GF-D8 (cell line): ENCODE data around the gene RPL36.
"Not testable (repeated sequence)": the region's sequence is repeated elsewhere in the genome, so short reads cannot be mapped to it uniquely, and the experiment has no call there.

ENCODE experiments used
- DNase-seq: peaks from one replicate; lab custom pipeline; 2025; lab: John Stamatoyannopoulos, UW

RPL36 gene

DNA sequence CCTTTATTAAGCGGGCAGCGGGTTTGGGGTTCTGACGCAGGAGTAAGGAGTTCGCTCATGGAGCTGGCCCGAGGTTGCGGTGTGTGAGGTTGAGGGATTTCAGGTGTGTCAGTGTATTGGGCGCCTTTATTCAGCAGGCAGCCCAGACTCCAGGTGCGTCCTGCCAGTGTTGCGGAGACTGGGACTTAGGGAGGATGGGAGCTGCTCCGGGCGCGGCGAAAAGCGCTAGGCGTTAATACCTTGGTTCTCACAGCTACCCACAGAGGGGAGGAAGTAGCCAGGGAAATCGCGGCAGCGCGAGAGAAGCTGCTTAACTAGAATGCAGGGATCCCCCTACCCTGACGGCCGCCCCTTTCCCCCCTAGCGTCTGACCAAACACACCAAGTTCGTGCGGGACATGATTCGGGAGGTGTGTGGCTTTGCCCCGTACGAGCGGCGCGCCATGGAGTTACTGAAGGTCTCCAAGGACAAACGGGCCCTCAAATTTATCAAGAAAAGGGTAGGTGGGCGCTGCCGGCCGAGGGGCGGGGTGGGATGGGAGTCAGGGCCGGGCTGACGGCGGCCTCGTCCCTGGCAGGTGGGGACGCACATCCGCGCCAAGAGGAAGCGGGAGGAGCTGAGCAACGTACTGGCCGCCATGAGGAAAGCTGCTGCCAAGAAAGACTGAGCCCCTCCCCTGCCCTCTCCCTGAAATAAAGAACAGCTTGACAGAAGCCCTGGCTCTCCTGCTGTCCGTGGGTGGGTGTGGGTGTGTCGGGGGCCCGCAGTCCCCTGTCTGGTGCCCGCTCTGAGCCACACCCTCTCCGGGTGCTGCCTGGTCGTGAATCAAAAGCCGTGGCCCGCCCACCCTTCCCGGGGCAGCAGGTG, 1.1 kb downstream of the RPL36 start:
- DNase-seq, result no peak

DNA sequence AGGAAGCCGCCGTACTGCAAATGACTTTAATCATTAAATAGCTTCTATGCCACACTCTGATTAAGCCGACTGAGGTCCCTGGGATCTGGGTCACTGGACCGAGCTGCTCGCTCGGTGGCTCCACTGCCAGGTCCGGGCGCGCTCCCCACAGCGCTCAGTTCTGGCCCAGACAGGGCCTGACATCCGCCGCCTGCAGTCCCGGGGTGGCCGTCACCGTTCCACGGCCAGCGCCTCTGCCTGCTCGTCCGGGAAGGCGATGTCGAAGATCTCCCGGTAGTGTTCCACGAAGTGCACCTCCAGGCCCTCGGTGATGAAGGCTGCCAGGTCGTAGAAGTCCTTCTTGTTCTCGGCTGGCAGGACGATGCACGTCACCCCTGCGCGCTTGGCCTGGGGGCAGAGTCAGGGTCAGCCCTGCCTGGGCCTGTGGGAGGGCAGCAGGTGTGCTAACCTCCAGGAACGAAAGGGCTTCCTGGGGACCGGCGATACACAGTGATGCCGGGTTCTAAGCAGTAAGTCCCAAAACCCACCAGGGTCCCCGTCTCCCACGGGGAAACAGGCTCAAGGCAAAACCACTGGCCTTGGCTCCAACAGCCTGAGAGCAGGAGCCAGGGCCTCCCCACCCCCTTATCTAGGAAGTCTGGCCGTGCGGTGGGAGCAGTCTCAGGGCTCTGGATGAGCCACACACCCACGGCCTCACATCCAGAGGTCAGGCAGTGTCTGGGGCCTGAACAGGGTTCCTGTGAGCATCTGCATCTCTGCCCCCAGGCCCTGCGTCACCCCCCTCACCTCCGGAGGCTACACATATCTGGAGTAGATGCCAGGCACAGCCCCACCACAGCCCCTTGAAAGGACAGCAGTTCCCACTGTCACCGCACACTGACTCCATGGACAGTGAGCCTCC, 2.0 kb downstream of the RPL36 start:
- DNase-seq, result no peak

DNA sequence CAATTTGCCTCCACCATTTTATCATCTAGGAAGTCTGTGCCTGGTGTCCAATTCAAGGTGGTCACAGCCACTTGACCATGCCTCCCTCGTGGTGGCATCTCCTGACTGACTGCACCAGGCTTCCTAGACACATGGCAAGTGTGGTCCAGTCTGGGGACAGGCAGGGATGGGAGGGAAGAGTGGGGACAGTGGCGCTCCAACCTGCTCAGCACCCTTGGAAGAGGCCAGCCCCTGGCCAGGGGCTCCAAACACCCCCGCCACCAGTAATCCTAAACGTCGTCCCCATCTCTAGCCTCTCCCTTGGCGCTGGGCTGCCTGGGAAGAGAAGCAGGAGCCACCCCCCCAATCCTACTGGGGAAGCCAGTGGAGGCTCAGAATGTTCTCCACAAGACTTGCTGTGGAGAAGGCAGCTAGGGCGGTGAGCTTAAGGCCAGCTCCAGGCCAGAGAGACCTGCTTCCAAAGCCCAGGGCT, 2.7 kb downstream of the RPL36 start:
- no peak for DNase-seq

DNA sequence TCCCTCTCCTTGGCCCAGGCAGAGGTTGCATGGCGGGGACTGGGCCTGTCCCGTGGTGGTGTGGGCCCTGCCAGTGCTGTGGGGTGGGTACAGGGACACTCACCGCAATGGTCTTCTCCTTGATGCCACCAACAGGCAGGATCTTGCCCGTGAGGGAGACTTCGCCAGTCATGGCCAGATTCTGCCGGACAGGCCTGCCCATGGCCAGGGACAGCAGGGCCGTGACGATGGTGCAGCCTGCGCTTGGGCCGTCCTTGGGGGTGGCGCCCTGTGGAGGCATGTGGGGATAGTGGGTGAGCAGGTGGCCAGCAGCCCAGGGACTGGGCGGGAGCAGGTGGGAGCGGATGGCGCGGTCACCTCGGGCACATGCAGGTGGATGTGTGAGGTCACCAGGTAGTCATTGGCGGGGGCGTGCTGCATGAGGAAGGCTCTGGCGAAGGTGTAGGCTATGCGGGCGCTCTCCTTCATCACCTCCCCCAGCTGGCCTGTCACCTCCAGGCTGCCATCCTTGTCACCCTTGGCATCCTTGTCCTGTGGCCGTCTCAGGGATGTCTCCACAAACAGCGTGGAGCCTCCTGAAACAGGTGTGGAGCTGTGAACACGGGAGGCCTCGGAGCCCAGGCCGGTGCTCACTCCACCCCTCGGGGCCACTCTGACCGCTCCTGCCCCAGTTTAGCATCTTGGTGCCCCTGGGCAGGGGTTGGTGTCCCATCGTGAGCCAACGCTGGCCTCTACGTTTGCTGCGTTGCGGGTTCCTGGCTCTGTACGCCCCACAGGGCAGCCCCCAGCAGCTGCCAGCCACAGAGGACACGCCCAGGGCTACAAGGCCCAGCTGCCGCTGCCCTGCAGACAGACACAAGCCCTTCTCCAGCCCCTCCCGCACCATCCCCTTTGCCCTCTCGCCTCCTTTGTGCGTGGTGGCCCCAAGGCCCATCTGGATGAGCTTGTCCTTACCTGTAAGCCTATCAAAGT, 3.4 kb downstream of the RPL36 start:
- DNase-seq, result no peak

DNA sequence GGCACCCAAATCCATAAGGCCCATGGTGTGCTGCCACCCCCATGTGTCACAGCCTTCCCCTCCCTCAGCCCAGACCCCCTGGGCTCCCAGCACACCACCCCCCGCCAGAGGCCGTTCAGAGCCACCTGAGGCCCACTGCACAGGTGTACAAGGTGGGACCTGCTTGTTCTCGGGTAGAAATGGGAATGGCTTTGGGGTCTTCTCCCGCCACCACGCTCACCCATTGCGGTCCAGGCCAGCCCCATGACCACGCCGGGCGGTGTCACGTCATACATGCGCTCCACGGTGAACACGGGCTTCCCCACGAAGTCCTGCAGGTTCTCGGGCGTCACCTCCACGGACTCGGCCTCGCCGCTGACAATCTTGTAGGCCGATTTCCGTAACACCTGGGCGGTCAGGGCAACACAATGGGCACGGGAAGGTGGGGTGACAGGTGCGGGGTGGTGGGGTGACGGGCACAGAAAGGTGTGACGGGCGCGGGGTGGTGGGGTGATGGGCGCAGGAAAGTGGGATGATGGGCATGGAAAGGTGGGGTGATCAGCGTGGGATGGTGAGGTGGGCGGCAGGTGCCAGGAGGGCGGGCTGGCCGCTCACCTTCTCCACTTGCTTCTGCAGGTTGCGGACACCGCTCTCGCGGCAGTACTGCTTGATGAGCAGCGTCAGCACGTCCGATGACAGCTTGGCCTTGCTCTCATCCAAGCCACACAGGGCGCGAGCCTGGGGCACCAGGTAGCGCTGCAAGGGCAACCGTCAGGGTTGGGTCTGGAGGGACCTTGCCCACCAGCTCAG, 4.3 kb downstream of the RPL36 start:
- no peak for DNase-seq

DNA sequence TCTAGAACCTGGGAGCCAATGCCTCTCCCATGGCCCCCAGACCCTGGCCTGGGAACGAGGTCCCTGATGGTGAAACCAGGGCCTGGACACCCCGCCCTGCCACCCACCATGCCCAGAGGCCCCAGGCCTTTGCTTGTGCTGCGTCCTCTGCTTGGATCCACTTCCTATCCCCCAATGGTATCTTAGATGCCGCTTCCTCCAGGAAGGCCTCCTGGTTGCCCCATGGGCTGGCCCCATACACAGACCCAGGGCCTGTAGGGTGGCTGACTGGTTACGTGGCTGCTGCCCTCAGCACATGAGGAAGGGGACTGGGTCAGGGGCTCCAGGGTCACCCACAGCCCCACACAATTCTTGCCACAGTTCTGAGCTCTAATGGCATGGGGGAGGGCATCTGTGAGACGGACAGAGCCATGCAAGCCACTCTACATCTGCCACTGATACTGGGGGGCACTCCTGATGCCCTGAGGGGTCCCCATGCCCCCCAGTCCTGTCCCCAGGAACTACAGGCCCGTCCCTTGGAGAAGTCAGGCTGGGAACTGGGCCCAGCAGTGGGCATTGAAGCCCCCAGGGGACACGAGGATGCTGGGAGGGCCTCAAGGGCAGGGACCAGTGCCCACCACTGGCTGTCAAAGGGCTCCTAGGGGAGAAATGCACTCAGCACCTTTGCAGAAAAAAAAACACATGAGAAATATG, 5.0 kb downstream of the RPL36 start:
- no peak for DNase-seq

DNA sequence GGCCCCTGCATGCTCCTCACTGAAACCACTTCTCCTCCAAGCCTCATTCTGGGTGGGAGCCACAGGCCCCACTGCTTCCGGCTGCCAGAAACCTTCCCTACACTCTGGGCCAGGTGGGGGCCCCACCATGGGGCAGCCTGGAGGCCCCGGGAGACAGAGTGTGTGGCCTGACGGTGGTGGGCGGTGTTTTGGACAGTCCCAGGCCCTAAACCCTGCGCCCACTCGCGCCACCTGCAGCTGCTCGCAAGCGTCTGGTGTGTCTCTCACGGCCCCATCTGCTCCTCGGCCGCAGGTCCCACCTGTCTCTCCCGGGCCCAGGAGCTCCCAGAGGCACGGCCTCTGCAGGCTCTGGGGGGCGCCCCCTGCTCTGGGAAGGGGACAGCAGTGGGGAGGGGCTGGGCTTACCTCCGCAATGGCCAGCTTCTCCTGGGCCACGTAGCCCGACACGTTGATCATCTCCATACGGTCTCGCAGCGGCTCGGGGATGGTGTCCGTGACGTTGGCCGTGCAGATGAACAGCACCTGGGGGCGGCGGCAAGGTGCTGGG, 5.6 kb downstream of the RPL36 start:
- no peak for DNase-seq

DNA sequence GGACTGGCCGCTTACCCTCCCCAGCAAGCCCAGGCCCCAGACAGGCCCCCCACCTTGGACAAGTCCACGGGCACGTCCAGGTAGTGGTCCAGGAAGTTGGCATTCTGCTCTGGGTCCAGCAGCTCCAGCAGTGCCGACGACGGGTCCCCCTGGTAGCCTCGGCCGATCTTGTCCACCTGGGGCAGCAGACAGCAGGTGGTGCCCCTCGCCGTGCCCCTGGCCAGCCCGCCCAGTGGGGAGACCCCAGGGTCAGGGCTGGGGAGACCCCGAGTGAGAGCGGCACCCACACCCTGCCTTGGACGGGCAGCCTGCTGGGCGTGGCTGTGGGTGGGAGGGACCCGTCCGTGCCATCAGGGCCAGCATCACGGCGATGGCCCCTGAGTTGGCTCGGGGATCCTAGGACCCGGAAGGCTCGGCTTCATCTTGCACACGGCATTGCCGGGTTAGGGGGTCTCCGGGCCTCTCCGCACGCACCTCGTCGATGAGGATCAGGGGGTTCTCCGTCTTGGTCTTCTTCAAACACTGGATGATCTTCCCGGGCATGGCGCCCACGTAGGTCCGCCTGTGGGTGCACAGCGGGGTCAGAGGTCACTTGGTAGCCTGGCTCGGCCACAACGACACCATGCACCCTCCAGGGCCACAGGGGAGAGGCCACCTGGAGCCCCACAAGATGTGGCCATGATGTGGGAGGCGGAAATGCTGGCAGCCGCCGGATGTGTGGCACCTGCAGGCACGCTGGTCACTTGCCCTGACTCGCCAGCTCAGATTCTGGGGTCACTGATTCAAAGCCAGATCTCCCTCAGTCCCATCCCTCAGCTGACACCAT, 6.3 kb downstream of the RPL36 start:
- no peak for DNase-seq

DNA sequence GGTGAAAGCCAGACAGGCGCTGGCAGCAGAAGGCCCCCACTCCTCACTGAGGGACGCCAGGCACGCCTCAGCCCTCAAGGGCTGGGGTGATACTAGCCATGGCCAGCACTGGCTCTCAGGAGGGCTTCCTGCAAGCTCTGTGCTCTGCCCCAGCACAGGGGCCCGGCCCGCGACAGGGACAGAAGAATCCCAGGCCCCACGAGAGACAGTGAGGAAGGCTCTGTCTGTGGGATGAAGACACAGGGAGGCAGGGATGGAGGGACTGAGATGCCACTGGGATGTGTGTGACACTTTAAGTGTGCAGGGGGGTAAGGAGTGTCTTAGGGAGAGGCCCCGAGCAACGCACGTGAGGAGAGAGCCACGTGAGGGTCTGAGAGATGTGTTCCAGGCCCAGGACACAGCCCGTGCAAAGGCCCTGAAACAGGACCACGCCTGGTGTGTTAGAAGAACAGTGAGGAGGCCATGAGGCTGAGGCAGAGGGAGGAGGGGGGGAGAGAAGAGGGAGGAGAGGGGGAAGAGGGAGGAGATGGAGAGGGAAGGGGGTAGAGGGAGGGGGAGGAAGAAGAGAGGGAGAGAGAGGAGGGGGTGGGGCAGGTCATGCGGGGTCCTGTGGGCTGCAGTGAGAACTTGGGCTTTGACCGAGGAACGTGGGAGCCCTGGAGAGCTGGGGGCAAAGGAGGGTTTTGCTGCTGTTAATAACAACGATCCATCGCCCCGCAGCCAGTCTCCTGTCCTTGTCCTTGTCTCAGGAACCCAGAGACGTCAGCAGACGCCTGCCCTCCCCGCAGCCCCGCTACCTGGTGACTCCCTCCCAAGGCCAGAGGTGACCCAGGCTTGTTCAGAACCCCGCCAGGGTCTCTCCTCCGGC, 7.2 kb downstream of the RPL36 start:
- no peak for DNase-seq

DNA sequence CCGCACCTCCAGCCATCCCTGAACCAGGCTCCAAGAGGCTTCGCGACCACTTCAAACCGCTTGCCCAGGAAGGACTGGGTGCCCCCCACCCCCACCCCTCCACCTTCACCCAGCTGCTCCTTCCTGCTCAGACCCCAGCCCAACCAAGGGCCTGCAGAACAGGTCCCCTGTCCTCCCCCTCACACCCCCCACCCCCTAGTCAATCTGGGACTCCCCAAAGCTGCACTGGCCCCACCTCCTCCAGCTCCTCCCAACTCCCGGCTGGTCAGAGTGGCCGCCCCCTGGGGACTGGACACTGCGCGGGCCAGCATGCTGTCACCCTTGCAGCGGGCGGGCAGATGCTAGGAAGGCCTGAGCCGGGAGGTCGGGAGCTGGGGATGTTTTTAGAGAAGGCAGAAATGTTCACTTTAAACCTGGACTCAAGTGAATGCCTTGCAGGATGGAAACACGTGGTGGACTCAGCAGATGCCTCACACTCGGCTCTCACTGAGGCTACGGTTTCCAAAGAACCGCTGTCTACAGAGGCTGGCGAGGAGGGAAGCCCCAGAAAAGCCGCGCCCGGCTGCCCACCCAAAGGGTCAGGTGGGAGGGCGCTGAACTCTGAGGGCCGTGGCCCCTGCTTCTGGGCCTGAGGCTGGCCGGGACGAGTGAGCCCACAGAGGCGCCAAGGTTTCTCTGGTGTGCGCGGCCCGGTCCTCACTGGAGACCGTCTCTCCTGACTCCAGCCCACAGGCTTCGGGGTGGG, 8.0 kb downstream of the RPL36 start:
- DNase-seq, result no peak

DNA sequence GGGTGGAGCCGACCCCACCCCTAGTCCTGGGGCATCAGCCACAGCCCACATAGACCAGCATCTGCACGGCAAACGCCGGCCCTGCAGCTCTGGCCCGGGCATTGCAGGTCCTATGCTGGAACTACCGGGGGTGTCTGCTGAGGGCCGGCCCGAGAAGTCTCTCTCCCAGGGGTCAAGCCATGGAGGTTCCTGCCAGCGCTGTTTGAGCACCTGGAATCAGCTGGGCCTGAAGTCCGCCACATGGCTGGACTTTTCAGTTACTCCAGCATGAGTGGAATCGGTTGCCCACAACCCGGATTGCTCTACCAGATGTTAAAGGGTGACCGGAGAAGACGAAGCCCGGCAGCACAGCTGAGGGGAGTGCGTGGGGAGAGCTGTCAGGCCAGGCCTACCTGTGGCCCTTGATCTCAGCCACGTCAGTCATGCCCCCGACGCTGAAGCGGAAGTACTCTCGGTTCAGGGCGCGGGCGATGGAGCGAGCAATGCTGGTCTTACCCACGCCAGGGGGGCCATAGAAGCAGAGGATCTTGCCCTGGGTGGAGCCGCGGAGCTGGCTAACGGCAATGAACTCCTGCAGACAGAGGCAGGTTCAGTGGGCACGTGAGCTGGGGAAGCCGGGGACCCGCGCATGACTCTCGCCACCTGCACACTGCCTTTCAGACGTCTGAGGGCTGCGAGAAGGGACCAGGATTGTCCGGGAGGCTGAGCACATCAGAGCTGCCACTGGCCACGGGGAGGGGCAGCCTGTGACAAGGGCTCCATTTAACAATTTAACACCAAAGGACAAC, 8.7 kb downstream of the RPL36 start:
- DNase-seq, result no peak

DNA sequence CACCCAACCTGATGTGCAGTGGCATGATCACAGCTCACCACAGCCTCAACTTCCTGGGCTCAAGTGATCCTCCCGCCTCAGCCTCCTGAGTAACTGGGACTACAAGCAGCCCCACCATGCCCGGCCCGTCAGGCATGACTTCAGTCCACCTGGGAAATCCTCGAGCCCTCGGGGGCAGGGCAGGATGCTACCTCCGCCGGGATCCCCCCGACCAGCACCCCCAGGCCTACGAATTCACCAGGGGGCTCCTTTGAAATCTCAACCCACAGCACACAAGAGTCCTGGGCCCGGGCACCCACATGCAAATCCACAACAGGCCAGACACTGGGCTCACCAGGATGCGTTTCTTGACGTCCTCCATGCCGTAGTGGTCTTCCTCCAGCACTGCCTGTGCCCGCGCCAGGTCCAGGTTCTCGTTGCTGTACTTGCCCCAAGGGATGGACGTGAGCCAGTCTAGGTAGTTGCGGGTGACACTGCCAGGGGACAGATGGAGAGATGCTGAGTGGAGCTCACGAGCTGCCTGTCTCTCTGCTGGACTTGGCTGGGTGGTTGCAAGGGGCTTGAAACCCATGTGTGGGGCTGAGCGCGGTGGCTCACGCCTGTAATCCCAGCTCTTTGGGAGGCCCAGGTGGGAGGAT, 10.5 kb downstream of the RPL36 start:
- no peak for DNase-seq

DNA sequence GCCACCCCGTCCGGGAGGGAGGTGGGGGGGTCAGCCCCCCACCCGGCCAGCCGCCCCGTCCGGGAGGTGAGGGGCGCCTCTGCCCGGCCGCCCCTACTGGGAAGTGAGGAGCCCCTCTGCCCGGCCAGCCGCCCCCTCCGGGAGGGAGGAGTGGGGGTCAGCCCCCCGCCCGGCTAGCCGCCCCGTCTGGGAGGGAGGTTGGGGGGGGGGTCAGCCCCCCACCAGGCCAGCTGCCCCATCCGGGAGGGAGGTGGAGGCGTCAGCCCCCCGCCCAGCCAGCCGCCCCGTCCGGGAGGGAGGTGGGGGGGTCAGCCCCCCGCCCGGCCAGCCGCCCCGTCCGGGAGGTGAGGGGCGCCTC, 11.9 kb downstream of the RPL36 start:
- DNase-seq, result not testable (repeated sequence)

DNA sequence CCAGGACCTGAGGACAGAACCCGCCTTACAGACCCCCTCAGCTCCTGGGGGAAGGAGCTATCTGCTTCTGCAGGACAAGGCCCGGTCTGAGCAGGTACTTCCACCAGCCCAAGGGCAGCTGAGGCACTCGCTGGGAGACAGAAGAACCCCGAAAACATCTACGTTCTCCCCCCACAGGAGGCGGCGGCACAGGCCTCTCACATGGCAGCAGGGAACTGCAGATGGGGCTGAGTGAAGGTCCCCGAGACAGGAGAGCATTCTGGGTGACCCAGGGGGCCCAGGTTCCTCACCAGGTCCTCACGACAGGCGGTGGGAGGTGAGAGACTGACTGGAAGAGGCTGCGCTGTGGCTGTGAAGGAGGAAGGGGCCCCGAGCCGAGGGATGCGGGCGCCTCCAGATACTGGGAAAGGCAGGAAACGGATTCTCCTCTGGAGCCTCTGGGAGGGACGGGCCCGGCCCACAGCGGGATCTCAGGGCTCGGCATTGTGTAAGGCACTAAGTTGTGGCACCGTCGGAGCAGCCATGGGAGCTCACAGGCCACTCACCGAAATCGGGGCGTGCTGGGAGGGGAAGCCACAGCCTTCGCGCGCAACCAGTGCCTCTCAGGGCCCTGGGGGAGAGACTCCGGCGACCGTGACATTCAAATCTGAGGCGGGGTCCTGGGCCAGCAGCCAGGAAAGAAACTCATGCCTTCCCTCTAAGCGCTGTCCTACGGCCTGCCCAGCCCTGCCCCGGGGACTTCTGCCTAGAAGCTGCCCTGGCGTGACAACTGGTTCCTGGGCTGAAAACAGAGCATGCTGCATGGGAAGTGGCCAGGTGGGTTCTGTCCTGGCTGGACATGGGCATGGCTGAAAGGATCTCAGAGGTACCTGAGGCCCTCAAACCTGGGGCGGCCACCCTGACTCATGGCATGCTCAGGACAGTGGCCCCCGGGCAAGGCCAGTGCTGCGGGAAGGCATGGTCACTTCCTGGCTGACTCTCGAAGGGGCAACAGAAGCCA, 14.0 kb downstream of the RPL36 start:
- DNase-seq, result no peak

DNA sequence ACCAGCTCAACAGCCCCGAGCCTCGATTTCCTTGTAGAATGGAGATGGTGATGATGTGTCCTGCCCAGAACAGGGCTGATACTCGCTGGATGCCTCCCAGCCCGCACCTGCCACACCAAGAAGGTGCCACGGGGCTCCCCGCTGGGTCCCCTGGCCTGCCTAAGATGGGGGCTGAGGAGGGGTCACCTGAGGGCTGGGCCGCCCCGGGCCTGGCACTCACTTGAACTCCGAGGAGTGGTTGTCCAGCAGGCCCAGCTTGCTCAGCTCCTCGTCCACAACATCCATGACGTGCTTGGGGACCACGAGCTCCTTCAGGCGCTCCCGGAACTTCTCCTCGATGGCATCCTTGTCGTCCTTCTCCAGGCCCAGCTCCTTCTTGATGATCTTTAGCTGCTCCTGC, 15.5 kb downstream of the RPL36 start:
- DNase-seq, result no peak
